Naive thymus-derived CD4-positive, alpha-beta T cell (primary cell): ENCODE results near the gene LRPPRC. TPM values are rescaled to one million over a fixed set of nuclear protein-coding genes. Genes with fewer than 3 reads are reported as not detected.

ENCODE experiments used
- ATAC-seq: fragments of 150-1000 bp; cut with Tn5 transposase; 2 replicates; pipeline ENCODE4 v1.10.0; 2021; ENCODE audit warnings: mild to moderate bottlenecking, moderate library complexity
- CTCF ChIA-PET: fragments of 350-600 bp; sonication (Branson Sonifier 250); formaldehyde crosslinking; loops from one replicate; lab custom pipeline; 2021; ENCODE audit warnings: antibody characterized with exemption; lab: Charles Lee
- POLR2A ChIA-PET: fragments of 350-600 bp; sonication (Branson Sonifier 250); formaldehyde crosslinking; loops from one replicate; lab custom pipeline; 2021; ENCODE audit warnings: antibody characterized with exemption, inconsistent platforms; lab: Charles Lee
- DNase-seq, 9 donors: peaks; one replicate each; pipeline versions ENCODE4 v3.0.0 to v3.0.0-alpha.2; 2020 to 2022; ENCODE audit warnings: mixed read lengths in 1 of 9
- H3K27ac ChIP-seq: one replicate; pipeline ENCODE4 v1.7.0; 2013; ENCODE audit warnings: mild to moderate bottlenecking, low read depth, low read length, moderate library complexity
- H3K27me3 ChIP-seq, 2 donors: one replicate each; pipeline ENCODE4 v1.7.0; 2013; ENCODE audit warnings: low read length in 2 of 2, mild to moderate bottlenecking in 2 of 2, moderate library complexity in 2 of 2; ENCODE audit not compliant: control insufficient read depth in 2 of 2, insufficient read depth in 2 of 2
- H3K36me3 ChIP-seq, 3 experiments: 1 replicate in 2 of 3; 2 replicates in 1 of 3; pipeline ENCODE4 v1.7.0; 2013; ENCODE audit warnings: low read length in 3 of 3, mild to moderate bottlenecking in 3 of 3, moderate library complexity in 1 of 3; ENCODE audit not compliant: insufficient read depth in 3 of 3, control insufficient read depth in 2 of 3
- H3K4me1 ChIP-seq, 2 donors: one replicate each; pipeline ENCODE4 v1.7.0; 2013; ENCODE audit warnings: low read length in 2 of 2, mild to moderate bottlenecking in 2 of 2, moderate library complexity in 1 of 2; ENCODE audit not compliant: control insufficient read depth in 2 of 2, insufficient read depth in 2 of 2
- H3K4me3 ChIP-seq: 2 replicates; pipeline ENCODE4 v1.7.0; 2013; ENCODE audit warnings: mild to moderate bottlenecking, low read length
- H3K9me3 ChIP-seq, 3 experiments: 1 replicate in 2 of 3; 2 replicates in 1 of 3; pipeline ENCODE4 v1.7.0; 2013; ENCODE audit warnings: low read length in 3 of 3; ENCODE audit not compliant: control insufficient read depth in 2 of 3
- H3K27ac Mint-ChIP-seq, 9 donors: one replicate each; pipeline ENCODE4 v1.8.0; 2020 to 2022; ENCODE audit warnings: mixed read lengths in 9 of 9, mild to moderate bottlenecking in 8 of 9, moderate library complexity in 5 of 9, inconsistent platforms in 2 of 9
- H3K27me3 Mint-ChIP-seq, 5 donors: one replicate each; pipeline ENCODE4 v1.8.0; 2021 to 2022; ENCODE audit warnings: mixed read lengths in 5 of 5, mild to moderate bottlenecking in 1 of 5
- H3K36me3 Mint-ChIP-seq, 5 donors: one replicate each; pipeline ENCODE4 v1.8.0; 2020 to 2022; ENCODE audit warnings: mixed read lengths in 5 of 5, mild to moderate bottlenecking in 3 of 5, inconsistent platforms in 1 of 5
- H3K4me1 Mint-ChIP-seq, 7 donors: one replicate each; pipeline ENCODE4 v1.8.0; 2020 to 2022; ENCODE audit warnings: mixed read lengths in 7 of 7, mild to moderate bottlenecking in 3 of 7, inconsistent platforms in 1 of 7
- H3K4me3 Mint-ChIP-seq, 10 donors: one replicate each; pipeline ENCODE4 v1.8.0; 2020 to 2022; ENCODE audit warnings: mild to moderate bottlenecking in 10 of 10, mixed read lengths in 10 of 10, moderate library complexity in 6 of 10, inconsistent platforms in 2 of 10
- H3K9me3 Mint-ChIP-seq, 11 donors: one replicate each; pipeline ENCODE4 v1.8.0; 2020 to 2022; ENCODE audit warnings: mixed read lengths in 11 of 11, mild to moderate bottlenecking in 4 of 11, inconsistent platforms in 1 of 11, moderate library complexity in 1 of 11
- intact Hi-C, 2 donors: fragments of 100-400 bp; cut with micrococcal nuclease; formaldehyde crosslinking; loops; one replicate each; pipeline ENCODE4 v1.15.1; 2023
- polyA plus RNA-seq, 2 donors: library from polyadenylated mRNA; unstranded; fragments of 300-500 nt; fragmentation: Illumina TruSeq; gene quantifications; one replicate each; pipeline ENCODE4 v1.2.3, GENCODE V29; 2021
- total RNA-seq, 6 experiments: library from RNA in 5 of 6; stranded (reverse) in 5 of 6; gene quantifications; 1 replicate in 5 of 6; 2 replicates in 1 of 6; pipeline ENCODE4 v1.2.3 and lab custom pipeline; 2021 to 2026

The LRPPRC gene
- 10 to 100 TPM; 54.3 to 92.7 (median 71.2) TPM for total RNA-seq
- polyA plus RNA-seq, result 10 to 100 TPM; 42.3 to 45.1 TPM
- 171 reads per million, percentile 91 among the genes with 10 or more reads in this experiment for total RNA-seq (lab: John Stamatoyannopoulos, UW)

DNA sequence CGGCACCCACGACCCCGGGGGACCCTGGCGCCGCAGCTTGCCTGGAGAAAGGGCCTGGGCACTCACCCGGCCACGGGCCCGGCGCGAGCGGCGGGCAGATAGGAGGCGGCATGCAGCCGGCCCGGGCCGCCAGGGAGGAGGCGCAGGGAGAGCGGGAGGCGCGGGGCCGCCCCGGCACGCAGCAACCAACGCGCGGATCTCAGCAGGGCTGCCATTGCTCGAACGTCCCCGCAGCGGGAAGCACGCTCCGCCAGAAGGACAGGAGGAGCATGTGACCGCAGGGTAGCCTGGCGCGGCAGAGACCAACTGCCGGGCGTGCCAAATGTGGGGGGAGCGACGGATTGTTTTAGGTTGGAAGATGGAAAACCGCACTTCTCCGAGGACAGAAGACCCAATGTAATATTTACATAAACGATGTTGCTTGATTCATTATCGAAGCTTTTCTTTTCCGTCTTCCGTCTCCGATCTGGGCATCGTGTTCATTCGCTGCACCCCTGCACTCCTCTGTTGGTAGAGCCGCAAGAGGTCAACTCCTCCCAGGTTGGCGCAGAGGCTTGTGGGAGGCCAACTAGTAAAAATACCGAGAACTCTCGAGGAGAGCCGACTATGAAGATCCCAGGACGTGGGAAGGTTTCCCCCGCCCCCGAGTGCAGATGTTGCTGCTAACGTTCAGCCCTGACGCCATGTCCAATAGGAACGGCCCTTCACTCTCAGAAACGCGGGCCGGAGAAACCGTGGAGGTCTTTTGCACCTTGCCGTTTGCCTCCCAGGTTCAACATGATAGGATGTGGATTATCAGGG is at the start of gene LRPPRC:
Gene LRPPRC, minus strand, starts transcription at position 257 of the 801 bp plus-strand sequence. Its CDS starts 42 bp downstream, at position 215.
- H3K9me3 ChIP-seq, result no peaks in the 10 kb centered on the region
- Mint-ChIP-seq H3K27ac (peak within 1 kb of the TSS; percentile 95 to 100 (median 97)), H3K9me3 (peaks cover 0 to 2% (median 0%) of the 10 kb centered on the region in 11 donors), H3K4me3 (peak within 1 kb of the TSS; percentile 89 to 99 (median 90)), H3K4me1 (peaks cover 34 to 62% (median 52%) of the 10 kb centered on the region in 7 donors), H3K36me3 (peaks cover 5 to 30% (median 20%) of the 10 kb centered on the region in 5 donors), H3K27me3 (peaks cover 0 to 1% (median 0%) of the 10 kb centered on the region in 5 donors)
- peaks cover 0 to 16% (median 5%) of the 10 kb centered on the region in 3 experiments for H3K36me3 ChIP-seq
- peak within 1 kb of the TSS; percentile 98 for H3K4me3 ChIP-seq
- DNase-seq (peak; percentile 69 to 95 (median 90)), ATAC-seq (peak; percentile 98)
- intact Hi-C loops, result loop anchor here (1.0 to 10.0 kb wide), 11 partner anchors 172 to 1655 kb away; partner anchors contain the start of genes CAMKMT (in 2 of the 2), DYNC2LI1 (in 2 of the 2), PPM1B (in 2 of the 2) and PREPL (in 2 of the 2)
- CTCF ChIA-PET, result no interaction called here
- H3K27ac ChIP-seq, result peak within 1 kb of the TSS; percentile 84
- POLR2A ChIA-PET, result interaction anchor here (0.7 to 1.0 kb wide), 3 partner anchors 363 to 366 kb away, joined by 3 to 5 read pairs (median 4); partner anchors contain the start of genes CAMKMT and PREPL
- H3K4me1 ChIP-seq, result peaks cover 9 to 25% of the 10 kb centered on the region in 2 donors
- no peaks in the 10 kb centered on the region for H3K27me3 ChIP-seq

- no peak overlapping the region for H3K4me3 Mint-ChIP-seq
- ChIA-PET CTCF (interaction anchor here (0.7 to 1.3 kb wide), 3 partner anchors 40 to 434 kb away, joined by 3 to 4 read pairs (median 4); no protein-coding TSS in a partner anchor), POLR2A (no interaction called here)
- H3K36me3 ChIP-seq, result no peaks in the 10 kb centered on the region
- no peaks in the 10 kb centered on the region for H3K4me1 ChIP-seq
- H3K9me3 ChIP-seq, result no peaks in the 10 kb centered on the region
- ATAC-seq (no peak), DNase-seq (no peak)
- no peak overlapping the region for H3K4me3 ChIP-seq
- H3K27me3 Mint-ChIP-seq, result no peaks in the 10 kb centered on the region
- H3K9me3 Mint-ChIP-seq, result no peaks in the 10 kb centered on the region
- H3K27ac ChIP-seq, result no peak overlapping the region
- peaks cover 0 to 2% (median 0%) of the 10 kb centered on the region in 7 donors for H3K4me1 Mint-ChIP-seq
- H3K27me3 ChIP-seq, result no peaks in the 10 kb centered on the region
- H3K27ac Mint-ChIP-seq, result peak overlapping the region in 1 of 9 donors; percentile 52
- intact Hi-C loops, result loop anchor here in 1 of 2 donors (2.0 kb wide), 1 partner anchor 166 kb away; no protein-coding TSS in a partner anchor
- no peaks in the 10 kb centered on the region for H3K36me3 Mint-ChIP-seq
Measured at GRCh38 chr2:44045061-44045460, 49.3 kb upstream of the LRPPRC start.

- peaks cover 0 to 2% (median 0%) of the 10 kb centered on the region in 7 donors for H3K4me1 Mint-ChIP-seq
Measured at GRCh38 chr2:44044281-44044720, 48.5 kb upstream of the LRPPRC start.

DNA sequence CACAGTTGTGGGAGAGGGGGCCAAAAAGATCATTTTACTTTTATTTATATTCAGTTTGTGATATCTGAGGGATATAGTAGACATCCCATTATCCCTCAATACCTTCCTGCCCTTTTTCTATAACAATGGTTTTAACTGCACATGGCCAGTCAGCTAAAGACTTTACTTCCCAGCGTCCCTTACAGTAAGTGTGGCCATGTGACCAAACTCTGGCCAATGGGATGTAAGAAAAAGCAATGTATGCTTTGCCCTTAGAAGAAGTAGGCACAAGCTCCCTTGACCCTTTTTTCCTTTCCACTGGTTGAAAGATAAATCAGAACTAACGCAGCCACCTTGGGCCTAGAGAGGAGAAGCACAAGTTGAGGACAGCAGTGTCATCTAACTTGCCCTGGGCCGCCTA is 44.6 kb upstream of the LRPPRC start:
- DNase-seq, result no peak
- intact Hi-C loops, result no loop called here
- no peak for ATAC-seq
- peaks cover 0 to 2% (median 0%) of the 10 kb centered on the region in 7 donors for H3K4me1 Mint-ChIP-seq
- Histone ChIP-seq H3K4me1 (no peaks in the 10 kb centered on the region), H3K4me3 (no peak overlapping the region), H3K27ac (no peak overlapping the region), H3K9me3 (no peaks in the 10 kb centered on the region), H3K36me3 (no peaks in the 10 kb centered on the region), H3K27me3 (no peaks in the 10 kb centered on the region)
- ChIA-PET CTCF (interaction anchor here (0.5 to 1.1 kb wide), 2 partner anchors 728 to 916 kb away, joined by 3 to 4 read pairs; no protein-coding TSS in a partner anchor), POLR2A (no interaction called here)
- H3K27ac Mint-ChIP-seq, result no peak overlapping the region
- no peak overlapping the region for H3K4me3 Mint-ChIP-seq
- no peaks in the 10 kb centered on the region for H3K36me3 Mint-ChIP-seq
- H3K27me3 Mint-ChIP-seq, result peaks cover 0 to 7% (median 0%) of the 10 kb centered on the region in 5 donors
- H3K9me3 Mint-ChIP-seq, result no peaks in the 10 kb centered on the region

More at GRCh38 chr2:44044281-44044720, 48.5 kb upstream of the LRPPRC start:
- Mint-ChIP-seq H3K9me3 (no peaks in the 10 kb centered on the region), H3K27ac (no peak overlapping the region), H3K27me3 (peaks cover 0 to 3% (median 0%) of the 10 kb centered on the region in 5 donors), H3K4me3 (peak overlapping the region in 1 of 10 donors; percentile 48), H3K36me3 (no peaks in the 10 kb centered on the region)
- ChIA-PET POLR2A (interaction anchor here (0.6 kb wide), 1 partner anchor 1403 kb away, joined by 3 read pairs; no protein-coding TSS in a partner anchor), CTCF (interaction anchor here (0.5 to 1.8 kb wide), 19 partner anchors 8 to 1726 kb away, joined by 3 to 9 read pairs (median 3); no protein-coding TSS in a partner anchor)
- DNase-seq, result peak; percentile 50 to 78 (median 71)
- no peaks in the 10 kb centered on the region for H3K4me1 ChIP-seq
- no peak overlapping the region for H3K27ac ChIP-seq
- H3K36me3 ChIP-seq, result no peaks in the 10 kb centered on the region
- intact Hi-C loops, result loop anchor here (1.0 to 2.0 kb wide), 10 partner anchors 43 to 1450 kb away; no protein-coding TSS in a partner anchor
- ATAC-seq, result peak; percentile 98
- H3K27me3 ChIP-seq, result no peaks in the 10 kb centered on the region
- no peak overlapping the region for H3K4me3 ChIP-seq
- no peaks in the 10 kb centered on the region for H3K9me3 ChIP-seq

GRCh38 chr2:44038277-44038676 is 42.5 kb upstream of the LRPPRC start:
- no peaks in the 10 kb centered on the region for H3K9me3 Mint-ChIP-seq
- no peaks in the 10 kb centered on the region for H3K27me3 ChIP-seq
- H3K4me3 ChIP-seq, result no peak overlapping the region
- H3K27ac ChIP-seq, result no peak overlapping the region
- no peaks in the 10 kb centered on the region for H3K36me3 Mint-ChIP-seq
- no peak overlapping the region for H3K4me3 Mint-ChIP-seq
- intact Hi-C loops, result no loop called here
- no peak overlapping the region for H3K27ac Mint-ChIP-seq
- ATAC-seq (no peak), DNase-seq (no peak)
- ChIA-PET POLR2A (no interaction called here), CTCF (interaction anchor here (0.7 kb wide), 1 partner anchor 233 kb away, joined by 4 read pairs; no protein-coding TSS in a partner anchor)
- H3K4me1 Mint-ChIP-seq, result no peaks in the 10 kb centered on the region
- H3K36me3 ChIP-seq, result no peaks in the 10 kb centered on the region
- H3K9me3 ChIP-seq, result no peaks in the 10 kb centered on the region
- no peaks in the 10 kb centered on the region for H3K4me1 ChIP-seq
- peaks cover 0 to 10% (median 0%) of the 10 kb centered on the region in 5 donors for H3K27me3 Mint-ChIP-seq

DNA sequence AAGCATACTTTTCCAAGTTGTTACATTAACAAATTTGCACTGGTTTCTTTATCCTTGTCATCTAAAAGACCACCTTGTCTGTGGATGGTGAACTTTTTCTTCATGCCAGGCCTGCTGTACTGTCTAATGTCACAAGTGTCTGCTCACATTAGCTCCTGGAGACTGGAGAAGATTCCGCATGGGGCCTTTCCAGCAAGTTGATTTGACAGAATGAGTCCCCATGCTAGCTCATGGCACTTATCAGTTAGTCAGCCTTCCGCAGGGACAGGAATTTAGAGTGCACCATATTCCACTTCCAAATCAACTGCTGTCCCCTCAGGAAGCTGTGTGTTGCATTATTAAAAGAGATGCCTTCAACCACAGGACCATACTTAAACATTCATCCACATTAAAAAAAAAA is 41.4 kb upstream of the LRPPRC start:
- ChIA-PET POLR2A (interaction anchor here (0.6 to 0.7 kb wide), 2 partner anchors 20 to 263 kb away, joined by 3 to 4 read pairs; no protein-coding TSS in a partner anchor), CTCF (no interaction called here)
- H3K4me1 ChIP-seq, result no peaks in the 10 kb centered on the region
- H3K27ac Mint-ChIP-seq, result no peak overlapping the region
- no peaks in the 10 kb centered on the region for H3K4me1 Mint-ChIP-seq
- no peak for ATAC-seq
- peaks cover 0 to 13% (median 4%) of the 10 kb centered on the region in 5 donors for H3K27me3 Mint-ChIP-seq
- no peaks in the 10 kb centered on the region for H3K9me3 ChIP-seq
- no peak for DNase-seq
- H3K36me3 Mint-ChIP-seq, result no peaks in the 10 kb centered on the region
- no peaks in the 10 kb centered on the region for H3K36me3 ChIP-seq
- no peaks in the 10 kb centered on the region for H3K9me3 Mint-ChIP-seq
- no peak overlapping the region for H3K4me3 Mint-ChIP-seq
- H3K4me3 ChIP-seq, result no peak overlapping the region
- H3K27me3 ChIP-seq, result no peaks in the 10 kb centered on the region
- intact Hi-C loops, result no loop called here
- H3K27ac ChIP-seq, result no peak overlapping the region
